ENCODE measurements around the gene PDLIM3. TPM values are rescaled to one million over a fixed set of nuclear protein-coding genes. Genes with fewer than 3 reads are reported as not detected.
A peak's percentile ranks its signal among the peaks of the same experiment; 100 is the strongest.

The PDLIM3 gene
- total and polyA plus RNA-seq, 8 donors: 12.9 to 43.1 (median 14.9) TPM

- Histone ChIP-seq H3K36me3 (no peaks in the 10 kb centered on the region), H3K27me3 (peaks cover 0 to 18% of the 10 kb centered on the region in 2 donors), H3K27ac (no peak overlapping the region), H3K4me1 (no peaks in the 10 kb centered on the region), H3K4me3 (no peak overlapping the region), H3K9me3 (peaks cover 0 to 8% of the 10 kb centered on the region in 2 donors)
- intact Hi-C loops (cut with DNase I): no loop called here
- DNase-seq: no peak
- TF ChIP-seq, protein P1, sequence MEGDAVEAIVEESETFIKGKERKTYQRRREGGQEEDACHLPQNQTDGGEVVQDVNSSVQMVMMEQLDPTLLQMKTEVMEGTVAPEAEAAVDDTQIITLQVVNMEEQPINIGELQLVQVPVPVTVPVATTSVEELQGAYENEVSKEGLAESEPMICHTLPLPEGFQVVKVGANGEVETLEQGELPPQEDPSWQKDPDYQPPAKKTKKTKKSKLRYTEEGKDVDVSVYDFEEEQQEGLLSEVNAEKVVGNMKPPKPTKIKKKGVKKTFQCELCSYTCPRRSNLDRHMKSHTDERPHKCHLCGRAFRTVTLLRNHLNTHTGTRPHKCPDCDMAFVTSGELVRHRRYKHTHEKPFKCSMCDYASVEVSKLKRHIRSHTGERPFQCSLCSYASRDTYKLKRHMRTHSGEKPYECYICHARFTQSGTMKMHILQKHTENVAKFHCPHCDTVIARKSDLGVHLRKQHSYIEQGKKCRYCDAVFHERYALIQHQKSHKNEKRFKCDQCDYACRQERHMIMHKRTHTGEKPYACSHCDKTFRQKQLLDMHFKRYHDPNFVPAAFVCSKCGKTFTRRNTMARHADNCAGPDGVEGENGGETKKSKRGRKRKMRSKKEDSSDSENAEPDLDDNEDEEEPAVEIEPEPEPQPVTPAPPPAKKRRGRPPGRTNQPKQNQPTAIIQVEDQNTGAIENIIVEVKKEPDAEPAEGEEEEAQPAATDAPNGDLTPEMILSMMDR (IDR thresholded peaks at IDR 0.05): no peak
- no peak for ATAC-seq
These were observed 12.9 kb downstream of the PDLIM3 start for GRCh38 chr4:185522451-185522850.

GRCh38 chr4:185520119-185520518, 15.2 kb downstream of the PDLIM3 start:
- no peaks in the 10 kb centered on the region for H3K9me3 ChIP-seq
- intact Hi-C loops (cut with DNase I): no loop called here
- ATAC-seq: peak; percentile 98

GRCh38 chr4:185518494-185518893, 16.8 kb downstream of the PDLIM3 start:
- Histone ChIP-seq H3K27me3 (peaks cover 0 to 12% of the 10 kb centered on the region in 2 donors), H3K27ac (no peak overlapping the region), H3K9me3 (no peaks in the 10 kb centered on the region), H3K4me3 (no peak overlapping the region), H3K36me3 (no peaks in the 10 kb centered on the region), H3K4me1 (peaks cover 0 to 4% of the 10 kb centered on the region in 2 donors)
- intact Hi-C loops (cut with DNase I): no loop called here
- ATAC-seq: no peak
- TF ChIP-seq, protein P1 (IDR thresholded peaks at IDR 0.05): no peak
- no peak for DNase-seq

More at GRCh38 chr4:185520119-185520518, 15.2 kb downstream of the PDLIM3 start:
- TF ChIP-seq, protein P1 (IDR thresholded peaks at IDR 0.05): no peak
- Histone ChIP-seq H3K4me1 (no peaks in the 10 kb centered on the region), H3K4me3 (no peak overlapping the region), H3K27me3 (peaks cover 0 to 9% of the 10 kb centered on the region in 2 donors), H3K27ac (no peak overlapping the region), H3K36me3 (no peaks in the 10 kb centered on the region)
- peak in 1 of 4 donors; percentile 26 for DNase-seq

DNA sequence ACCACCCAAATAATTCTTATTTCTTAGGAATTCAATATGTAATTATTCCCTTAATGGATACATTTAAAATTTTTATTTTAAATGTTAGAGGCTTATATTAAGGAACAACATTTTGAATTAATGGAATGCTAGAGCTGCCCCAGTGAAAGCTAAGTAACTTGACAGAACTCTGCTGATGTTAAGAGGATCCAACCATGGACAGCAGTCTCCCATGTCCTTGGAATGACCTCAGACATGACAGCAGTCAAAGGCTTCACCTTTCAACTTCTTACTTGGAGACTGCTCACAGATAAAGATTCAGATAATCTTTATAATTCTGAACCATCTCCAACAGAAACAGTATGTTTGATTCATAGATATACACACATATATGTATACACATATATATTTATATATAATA, 17.2 kb downstream of the PDLIM3 start:
- TF ChIP-seq, protein P1 (IDR thresholded peaks at IDR 0.05): no peak
- Histone ChIP-seq H3K4me1 (peaks cover 0 to 8% of the 10 kb centered on the region in 2 donors), H3K27ac (no peak overlapping the region), H3K27me3 (peaks cover 0 to 12% of the 10 kb centered on the region in 2 donors), H3K4me3 (no peak overlapping the region), H3K9me3 (no peaks in the 10 kb centered on the region), H3K36me3 (no peaks in the 10 kb centered on the region)
- ATAC-seq: no peak
- intact Hi-C loops (cut with DNase I): no loop called here
- DNase-seq: no peak

DNA sequence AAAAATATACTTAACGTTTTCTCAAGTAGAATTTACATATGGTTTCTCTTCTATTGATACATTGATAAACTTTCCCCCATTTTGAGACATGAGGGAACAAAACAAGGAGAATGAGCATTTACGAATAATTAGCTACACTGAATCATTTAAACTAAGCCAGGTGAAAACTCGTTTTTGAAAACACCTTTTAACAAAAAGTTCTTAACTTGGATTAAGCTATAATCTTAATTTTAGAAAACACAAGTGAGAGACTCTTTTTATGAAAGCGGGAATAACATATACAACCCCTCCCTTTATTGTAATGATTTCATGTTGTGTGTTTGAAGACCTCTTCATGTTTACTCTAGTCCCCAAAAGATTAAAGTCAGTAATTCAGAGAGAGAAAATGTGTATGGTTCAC, 20.1 kb downstream of the PDLIM3 start:
- H3K4me3 ChIP-seq: no peak overlapping the region
- H3K36me3 ChIP-seq: no peaks in the 10 kb centered on the region
- intact Hi-C loops (cut with DNase I): no loop called here
- DNase-seq (no peak), ATAC-seq (no peak)
- peaks cover 0 to 38% of the 10 kb centered on the region in 2 donors for H3K27me3 ChIP-seq
- H3K4me1 ChIP-seq: peaks cover 0 to 14% of the 10 kb centered on the region in 2 donors
- TF ChIP-seq, protein P1 (IDR thresholded peaks at IDR 0.05): no peak
- no peak overlapping the region for H3K27ac ChIP-seq
- no peaks in the 10 kb centered on the region for H3K9me3 ChIP-seq

Data from left lung (tissue), 10 donors.